H9 (cell line): ENCODE measurements around the gene ASTN2. TPM values are rescaled to one million over a fixed set of nuclear protein-coding genes. Genes with fewer than 3 reads are reported as not detected.

Experiments used
- DNase-seq: peaks from one replicate; pipeline ENCODE4 v3.0.0-alpha.2; 2017
- H2AFZ ChIP-seq: one replicate; pipeline ENCODE4 v1.6.1; 2013; ENCODE audit warnings: mild to moderate bottlenecking, low read length, control low read depth, moderate library complexity
- H2AK5ac ChIP-seq: 2 replicates; pipeline ENCODE4 v1.6.1; 2013; ENCODE audit warnings: low read length, control low read depth, mixed read lengths; ENCODE audit not compliant: insufficient read length
- H2BK120ac ChIP-seq: one replicate; pipeline ENCODE4 v1.6.1; 2013; ENCODE audit warnings: low read depth, mild to moderate bottlenecking, low read length, control low read depth, inconsistent platforms; ENCODE audit not compliant: poor library complexity, severe bottlenecking
- H2BK12ac ChIP-seq: 2 replicates; pipeline ENCODE4 v1.6.1; 2013; ENCODE audit warnings: low read length, control low read depth, mixed read lengths, low read depth; ENCODE audit not compliant: insufficient read length
- H2BK15ac ChIP-seq: 2 replicates; pipeline ENCODE4 v1.6.1; 2013; ENCODE audit warnings: low read depth, low read length, control low read depth
- H2BK20ac ChIP-seq: one replicate; pipeline ENCODE4 v1.6.1; 2013; ENCODE audit warnings: low read depth, mild to moderate bottlenecking, low read length, control low read depth, inconsistent platforms; ENCODE audit not compliant: poor library complexity, severe bottlenecking
- H2BK5ac ChIP-seq: 2 replicates; pipeline ENCODE4 v1.6.1; 2013; ENCODE audit warnings: low read length, control low read depth, mixed read lengths; ENCODE audit not compliant: insufficient read length
- H3K14ac ChIP-seq: 2 replicates; pipeline ENCODE4 v1.6.1; 2013; ENCODE audit warnings: low read length, control low read depth; ENCODE audit not compliant: insufficient read depth
- H3K18ac ChIP-seq: 2 replicates; pipeline ENCODE4 v1.6.1; 2013; ENCODE audit warnings: low read depth, mild to moderate bottlenecking, mixed read lengths, low read length, control low read depth; ENCODE audit not compliant: insufficient read length
- H3K23ac ChIP-seq: 2 replicates; pipeline ENCODE4 v1.6.1; 2013; ENCODE audit warnings: low read length, control low read depth, mixed read lengths, low read depth; ENCODE audit not compliant: insufficient read length
- H3K23me2 ChIP-seq: 2 replicates; pipeline ENCODE4 v1.6.1; 2013; ENCODE audit warnings: low read depth, mild to moderate bottlenecking, mixed read lengths, low read length, control low read depth; ENCODE audit not compliant: insufficient read length, poor library complexity, severe bottlenecking
- H3K27ac ChIP-seq: 2 replicates; pipeline ENCODE4 v1.5.1; 2013; ENCODE audit warnings: low read length, control low read depth, mixed read lengths, low read depth; ENCODE audit not compliant: insufficient read length
- H3K27me3 ChIP-seq: 2 replicates; pipeline ENCODE4 v1.6.1; 2013; ENCODE audit warnings: low read length, control low read depth, inconsistent platforms; ENCODE audit not compliant: insufficient read depth
- H3K4ac ChIP-seq: 2 replicates; pipeline ENCODE4 v1.6.1; 2013; ENCODE audit warnings: low read depth, mild to moderate bottlenecking, control low read depth, inconsistent platforms, low read length, moderate library complexity
- H3K4me1 ChIP-seq: 2 replicates; pipeline ENCODE4 v1.6.1; 2013; ENCODE audit warnings: low read length, control low read depth, inconsistent platforms; ENCODE audit not compliant: insufficient read depth
- H3K4me2 ChIP-seq: 2 replicates; pipeline ENCODE4 v1.6.1; 2013; ENCODE audit warnings: low read length, control low read depth, mixed read lengths; ENCODE audit not compliant: insufficient read length, insufficient read depth
- H3K56ac ChIP-seq: 2 replicates; pipeline ENCODE4 v1.6.1; 2013; ENCODE audit warnings: low read depth, mild to moderate bottlenecking, mixed read lengths, low read length, control low read depth; ENCODE audit not compliant: insufficient read length
- H3K79me1 ChIP-seq: 2 replicates; pipeline ENCODE4 v1.6.1; 2013; ENCODE audit warnings: low read depth, mild to moderate bottlenecking, moderate library complexity, low read length, control low read depth, inconsistent platforms; ENCODE audit not compliant: insufficient read depth, poor library complexity, severe bottlenecking
- H3K79me2 ChIP-seq: 2 replicates; pipeline ENCODE4 v1.6.1; 2013; ENCODE audit warnings: low read length, control low read depth, inconsistent platforms; ENCODE audit not compliant: insufficient read depth
- H3K9ac ChIP-seq: 2 replicates; pipeline ENCODE4 v1.6.1; 2013; ENCODE audit warnings: low read length, control low read depth, mixed read lengths; ENCODE audit not compliant: insufficient read length; ENCODE audit errors: extremely low read depth
- H3K9me3 ChIP-seq: one replicate; pipeline ENCODE4 v1.6.1; 2013; ENCODE audit warnings: low read depth, low read length, inconsistent platforms; ENCODE audit not compliant: control insufficient read depth
- H3T11ph ChIP-seq: one replicate; pipeline ENCODE4 v1.6.1; 2013; ENCODE audit warnings: mild to moderate bottlenecking, low read length, control low read depth, inconsistent platforms
- H4K20me1 ChIP-seq: one replicate; pipeline ENCODE4 v1.6.1; 2013; ENCODE audit not compliant: control insufficient read depth, insufficient read length, insufficient read depth
- H4K5ac ChIP-seq: 2 replicates; pipeline ENCODE4 v1.6.1; 2013; ENCODE audit warnings: low read depth, mild to moderate bottlenecking, mixed read lengths, low read length, control low read depth; ENCODE audit not compliant: insufficient read length
- H4K8ac ChIP-seq: replicated peaks from 2 replicates; pipeline ENCODE4 v1.6.1; 2013; ENCODE audit warnings: low read length, control low read depth, mixed read lengths, low read depth; ENCODE audit not compliant: insufficient read length
- H4K91ac ChIP-seq: 2 replicates; pipeline ENCODE4 v1.6.1; 2013; ENCODE audit warnings: low read depth, mild to moderate bottlenecking, moderate library complexity, mixed read lengths, low read length, control low read depth; ENCODE audit not compliant: insufficient read length
- H3K27ac Mint-ChIP-seq, 3 experiments: 2 replicates in 2 of 3; 3 replicates in 1 of 3; pipeline ENCODE4 v1.8.0; 2020 to 2021; ENCODE audit warnings: mixed read lengths in 3 of 3, mild to moderate bottlenecking in 1 of 3, moderate library complexity in 1 of 3
- H3K27me3 Mint-ChIP-seq: 2 replicates; pipeline ENCODE4 v1.8.0; 2021; ENCODE audit warnings: low read depth, mild to moderate bottlenecking, moderate library complexity, mixed read lengths
- H3K36me3 Mint-ChIP-seq, 3 experiments: 2 replicates in 2 of 3; 3 replicates in 1 of 3; pipeline ENCODE4 v1.8.0; 2020 to 2021; ENCODE audit warnings: low read depth in 3 of 3, mixed read lengths in 3 of 3; ENCODE audit not compliant: insufficient read depth in 1 of 3
- H3K4me1 Mint-ChIP-seq, 2 experiments: 2 replicates each; pipeline ENCODE4 v1.8.0; 2020; ENCODE audit warnings: mixed read lengths in 2 of 2
- H3K4me3 Mint-ChIP-seq, 2 experiments: 2 replicates in 1 of 2; 3 replicates in 1 of 2; pipeline ENCODE4 v1.8.0; 2020 to 2021; ENCODE audit warnings: mild to moderate bottlenecking in 2 of 2, mixed read lengths in 2 of 2, moderate library complexity in 1 of 2
- H3K9me3 Mint-ChIP-seq, 2 experiments: 2 replicates in 1 of 2; 3 replicates in 1 of 2; pipeline ENCODE4 v1.8.0; 2020; ENCODE audit warnings: mild to moderate bottlenecking in 2 of 2, mixed read lengths in 2 of 2, moderate library complexity in 1 of 2
- total RNA-seq: library from RNA; stranded (reverse); gene quantifications from 2 replicates; pipeline ENCODE4 v1.2.1, GENCODE V29; 2021
- TF ChIP-seq, protein P1 (sequence below): fragments of 200-600 bp; sonication (generic); conservative IDR thresholded peaks from 3 replicates; pipeline ENCODE4 v1.8.0; 2021; ENCODE audit warnings: antibody characterized with exemption, mild to moderate bottlenecking

Gene ASTN2
- total RNA-seq, 1 experiment from 2014 or later = 9.7 TPM

DNA sequence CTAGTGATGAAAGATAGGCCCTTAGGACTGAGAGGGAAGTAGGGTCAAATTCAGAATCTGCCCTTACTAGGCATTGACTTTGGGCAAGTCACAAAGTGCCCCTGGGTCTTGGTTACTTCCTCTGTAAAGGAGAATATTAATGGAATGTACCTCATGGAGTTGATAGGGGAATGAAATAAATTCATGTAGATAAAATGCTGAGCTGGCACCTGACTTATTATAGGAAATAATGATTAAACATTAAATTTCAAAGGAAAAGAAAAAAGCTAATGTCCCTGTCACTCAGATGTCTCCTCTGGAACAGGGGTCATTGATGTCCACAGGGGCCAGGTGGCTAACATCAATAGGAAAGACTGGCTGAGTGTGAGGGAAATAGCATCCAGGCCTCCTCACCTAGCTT is 406.4 kb downstream of the ASTN2 start:
- H3K14ac ChIP-seq = no peak overlapping the region
- Mint-ChIP-seq H3K27ac (peak overlapping the region in 1 of 3 experiments; percentile 47; a peak in 1 of 7 replicates), H3K4me3 (no peak overlapping the region), H3K4me1 (peaks cover 7 to 9% of the 10 kb centered on the region in 2 experiments), H3K27me3 (no peaks in the 10 kb centered on the region), H3K36me3 (no peaks in the 10 kb centered on the region), H3K9me3 (no peaks in the 10 kb centered on the region)
- H2BK5ac ChIP-seq = no peak overlapping the region
- H3T11ph ChIP-seq = no peak overlapping the region
- no peaks in the 10 kb centered on the region for H3K27me3 ChIP-seq
- no peak overlapping the region for H2BK12ac ChIP-seq
- no peak overlapping the region for H3K9ac ChIP-seq
- H3K56ac ChIP-seq = no peak overlapping the region
- TF ChIP-seq, protein P1, sequence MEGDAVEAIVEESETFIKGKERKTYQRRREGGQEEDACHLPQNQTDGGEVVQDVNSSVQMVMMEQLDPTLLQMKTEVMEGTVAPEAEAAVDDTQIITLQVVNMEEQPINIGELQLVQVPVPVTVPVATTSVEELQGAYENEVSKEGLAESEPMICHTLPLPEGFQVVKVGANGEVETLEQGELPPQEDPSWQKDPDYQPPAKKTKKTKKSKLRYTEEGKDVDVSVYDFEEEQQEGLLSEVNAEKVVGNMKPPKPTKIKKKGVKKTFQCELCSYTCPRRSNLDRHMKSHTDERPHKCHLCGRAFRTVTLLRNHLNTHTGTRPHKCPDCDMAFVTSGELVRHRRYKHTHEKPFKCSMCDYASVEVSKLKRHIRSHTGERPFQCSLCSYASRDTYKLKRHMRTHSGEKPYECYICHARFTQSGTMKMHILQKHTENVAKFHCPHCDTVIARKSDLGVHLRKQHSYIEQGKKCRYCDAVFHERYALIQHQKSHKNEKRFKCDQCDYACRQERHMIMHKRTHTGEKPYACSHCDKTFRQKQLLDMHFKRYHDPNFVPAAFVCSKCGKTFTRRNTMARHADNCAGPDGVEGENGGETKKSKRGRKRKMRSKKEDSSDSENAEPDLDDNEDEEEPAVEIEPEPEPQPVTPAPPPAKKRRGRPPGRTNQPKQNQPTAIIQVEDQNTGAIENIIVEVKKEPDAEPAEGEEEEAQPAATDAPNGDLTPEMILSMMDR = no peak
- no peak overlapping the region for H3K27ac ChIP-seq
- no peaks in the 10 kb centered on the region for H3K79me1 ChIP-seq
- no peak overlapping the region for H4K91ac ChIP-seq
- no peak overlapping the region for H3K4me2 ChIP-seq
- no peak overlapping the region for H3K18ac ChIP-seq
- no peaks in the 10 kb centered on the region for H3K4me1 ChIP-seq
- no peak for DNase-seq
- H3K4ac ChIP-seq = no peak overlapping the region
- H4K20me1 ChIP-seq = no peaks in the 10 kb centered on the region
- no peaks in the 10 kb centered on the region for H3K23me2 ChIP-seq
- H2BK120ac ChIP-seq = no peak overlapping the region
- H3K23ac ChIP-seq = no peak overlapping the region
- H4K5ac ChIP-seq = no peak overlapping the region
- H2AFZ ChIP-seq = no peak overlapping the region
- no peak overlapping the region for H2AK5ac ChIP-seq
- no peaks in the 10 kb centered on the region for H3K9me3 ChIP-seq
- no peak overlapping the region for H2BK20ac ChIP-seq
- H3K79me2 ChIP-seq = no peaks in the 10 kb centered on the region
- no peak overlapping the region for H2BK15ac ChIP-seq
- no peak overlapping the region for H4K8ac ChIP-seq
